ENCODE measurements around the gene IZUMO3. TPM values are rescaled to one million over a fixed set of nuclear protein-coding genes. Genes with fewer than 3 reads are reported as not detected.
"Not testable (repeated sequence)": the region's sequence is repeated elsewhere in the genome, so short reads cannot be mapped to it uniquely, and the experiment has no call there.

The IZUMO3 gene
- not detected for polyA plus RNA-seq (2012; ENCODE audit: insufficient read depth, insufficient read length)

- H3K4me3 ChIP-seq (ENCODE audit: low read length): no peak within 1 kb of the TSS
- DNase-seq (ENCODE audit: low read depth, low spot score): no peak
Measured at GRCh38 chr9:24545847-24546522, at the start of gene IZUMO3. Gene IZUMO3 (minus strand): TSS chr9:24545897. CDS start chr9:24545649, 248 bp downstream.

DNA sequence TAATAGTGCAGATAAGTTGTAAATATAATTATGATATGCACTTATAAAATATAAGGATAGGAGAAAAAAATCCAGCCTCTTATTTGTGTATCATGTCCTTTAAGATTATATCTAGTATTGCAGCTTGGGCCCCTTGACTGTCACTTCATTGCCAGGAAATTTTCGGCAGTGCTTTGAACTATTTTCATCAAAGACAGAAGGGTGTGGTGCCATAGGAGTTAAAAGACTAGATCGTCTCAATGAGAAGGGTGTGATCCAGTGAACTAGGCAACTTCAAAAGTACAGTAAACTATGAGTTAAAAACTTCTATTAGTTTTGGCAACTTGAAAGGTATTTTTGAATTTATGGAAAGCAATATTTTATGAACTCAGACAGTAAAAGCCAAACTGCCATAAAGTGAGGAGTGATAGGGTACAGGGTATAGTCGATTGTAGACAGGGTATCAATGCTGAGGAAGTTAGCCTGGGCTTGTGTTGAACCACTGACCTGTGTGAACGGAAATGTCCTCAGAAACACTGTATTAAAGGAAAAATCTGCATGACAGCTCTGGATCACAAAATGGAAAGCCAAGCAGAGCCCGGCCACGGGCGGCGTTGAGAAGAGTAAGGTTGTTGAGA, 48.6 kb upstream of the IZUMO3 start:
- DNase-seq (ENCODE audit: low read depth, low spot score): no peak
- no peak overlapping the region for H3K4me3 ChIP-seq (ENCODE audit: low read length)

- DNase-seq (ENCODE audit: low read depth, low spot score): no peak
Measured at GRCh38 chr9:24590432-24590831, 44.7 kb upstream of the IZUMO3 start.

GRCh38 chr9:24587883-24588282, 42.2 kb upstream of the IZUMO3 start:
- no peak overlapping the region for H3K4me3 ChIP-seq (ENCODE audit: low read length)
- DNase-seq (ENCODE audit: low read depth, low spot score): no peak

More at GRCh38 chr9:24590432-24590831, 44.7 kb upstream of the IZUMO3 start:
- no peak overlapping the region for H3K4me3 ChIP-seq (ENCODE audit: low read length)

DNA sequence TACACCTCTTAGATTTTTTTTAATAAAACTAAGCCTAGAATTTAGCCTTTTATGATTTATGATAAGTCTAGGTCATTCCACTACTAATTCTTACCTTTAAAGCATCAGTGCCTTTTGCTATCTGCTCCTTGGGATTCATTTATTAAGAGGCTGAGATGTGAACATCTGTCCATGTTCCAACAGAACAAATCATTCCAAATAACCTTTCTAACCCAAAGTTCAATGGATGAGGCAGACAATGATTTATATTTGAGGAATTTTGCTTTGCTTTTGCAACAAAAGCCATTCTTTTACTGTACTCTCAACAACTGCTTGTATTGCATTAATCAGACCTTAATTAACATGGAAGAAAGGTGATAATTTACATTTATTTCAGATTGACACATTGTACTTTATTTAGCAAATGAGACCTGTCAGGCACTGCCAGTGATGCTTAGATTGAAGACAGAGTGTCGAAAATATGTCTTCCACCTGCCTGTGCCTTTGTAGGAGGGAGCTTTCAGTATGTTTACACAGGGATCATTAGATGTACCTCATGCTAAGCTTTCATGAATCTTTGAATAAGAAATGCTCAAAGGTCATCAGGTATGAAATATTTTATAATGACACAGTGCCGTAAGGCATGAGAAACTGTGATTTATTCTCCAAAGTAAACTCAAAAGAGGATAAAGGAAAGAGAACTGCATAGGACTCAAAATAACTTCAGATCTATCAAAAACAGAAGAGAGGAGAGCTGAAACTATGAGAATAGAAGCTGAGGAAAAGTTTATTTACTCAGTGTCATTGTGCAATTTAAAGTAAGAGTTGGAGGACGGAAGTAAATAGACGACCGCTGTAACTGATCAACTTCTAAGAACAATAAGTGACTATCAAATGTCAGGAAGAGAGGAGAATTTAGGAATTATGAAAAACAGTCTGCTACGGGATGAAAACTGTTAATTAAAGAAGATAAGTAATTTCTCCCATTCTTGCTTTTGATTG, 36.7 kb upstream of the IZUMO3 start:
- no peak overlapping the region for H3K4me3 ChIP-seq (ENCODE audit: low read length)
- no peak for DNase-seq (ENCODE audit: low read depth, low spot score)

DNA sequence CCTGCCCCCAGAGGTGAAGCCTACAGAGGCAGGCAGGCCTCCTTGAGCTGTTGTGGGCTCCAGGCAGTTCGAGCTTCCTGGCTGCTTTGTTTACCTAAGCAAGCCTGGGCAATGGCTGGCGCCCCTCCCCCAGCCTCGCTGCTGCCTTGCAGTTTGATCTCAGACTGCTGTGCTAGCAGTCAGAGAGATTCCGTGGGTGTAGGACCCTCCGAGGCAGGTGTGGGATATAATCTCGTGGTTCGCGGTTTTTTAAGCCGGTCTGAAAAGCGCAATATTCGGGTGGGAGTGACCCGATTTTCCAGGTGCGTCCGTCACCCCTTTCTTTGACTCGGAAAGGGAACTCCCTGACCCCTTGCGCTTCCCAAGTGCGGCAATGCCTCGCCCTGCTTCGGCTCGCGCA, 34.3 kb upstream of the IZUMO3 start:
- not testable (repeated sequence) for H3K4me3 ChIP-seq (ENCODE audit: low read length); DNase-seq (ENCODE audit: low read depth, low spot score)

GRCh38 chr9:24572406-24572805, 26.7 kb upstream of the IZUMO3 start:
- H3K4me3 ChIP-seq (ENCODE audit: low read length): no peak overlapping the region
- no peak for DNase-seq (ENCODE audit: low read depth, low spot score)

GRCh38 chr9:24561957-24562356, 16.3 kb upstream of the IZUMO3 start:
- no peak for DNase-seq (ENCODE audit: low read depth, low spot score)
- no peak overlapping the region for H3K4me3 ChIP-seq (ENCODE audit: low read length)

- DNase-seq (ENCODE audit: low read depth, low spot score): no peak
- H3K4me3 ChIP-seq (ENCODE audit: low read length): no peak overlapping the region
Measured at GRCh38 chr9:24553183-24553552, 7.5 kb upstream of the IZUMO3 start.

DNA sequence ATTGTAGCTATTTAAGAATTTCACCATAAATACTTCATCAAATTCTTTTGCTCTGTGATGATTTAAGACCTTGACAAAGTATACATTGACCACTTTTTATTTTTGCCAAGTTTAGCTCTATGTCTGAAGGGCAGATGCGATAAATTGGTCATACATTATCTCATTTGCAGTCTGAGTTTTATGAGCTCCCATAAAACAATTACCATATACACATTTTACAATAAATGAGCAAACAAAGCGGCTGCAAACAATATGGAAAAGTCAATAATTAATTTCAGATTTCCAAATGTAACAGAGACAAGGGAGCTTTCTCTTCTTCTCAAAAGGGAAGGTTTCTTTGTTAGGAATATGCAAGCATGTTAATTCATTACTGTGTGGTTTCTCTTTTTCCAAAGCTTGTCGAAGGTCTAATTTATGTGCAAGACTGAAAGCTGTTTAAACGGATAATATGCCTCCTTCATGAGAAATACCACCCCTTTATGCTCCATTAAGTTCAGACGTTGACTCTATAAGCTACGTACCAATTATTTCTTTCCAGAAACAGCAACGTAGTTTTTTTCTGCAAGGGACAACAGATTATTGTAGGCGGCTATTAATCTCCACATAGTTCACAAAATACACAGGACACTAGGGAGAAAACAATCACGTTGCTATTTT, 7.0 kb upstream of the IZUMO3 start:
- DNase-seq (ENCODE audit: low read depth, low spot score): no peak
- H3K4me3 ChIP-seq (ENCODE audit: low read length): no peak overlapping the region

- DNase-seq (ENCODE audit: low read depth, low spot score): no peak
- no peak overlapping the region for H3K4me3 ChIP-seq (ENCODE audit: low read length)
Measured at GRCh38 chr9:24545285-24545684, 412 bp downstream of the IZUMO3 start.

DNA sequence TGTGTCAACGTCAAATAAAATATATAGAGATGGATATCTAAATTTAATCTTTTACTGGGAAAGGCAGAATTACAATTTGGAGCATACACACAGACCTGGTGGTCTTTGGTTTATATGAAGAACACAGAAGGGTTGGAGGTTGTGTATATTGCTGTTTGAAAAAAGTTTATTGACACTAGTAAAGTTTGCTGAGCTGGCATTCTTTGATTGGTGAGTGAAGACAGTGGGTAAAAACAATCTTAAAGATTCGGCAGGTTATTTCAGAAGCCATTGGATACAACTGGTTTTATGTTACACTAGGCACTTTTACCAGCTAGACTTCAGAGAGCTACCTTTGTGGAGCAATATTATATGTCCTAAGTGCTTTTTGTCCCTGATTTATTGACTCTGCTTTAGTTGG, 27.2 kb downstream of the IZUMO3 start:
- no peak overlapping the region for H3K4me3 ChIP-seq (ENCODE audit: low read length)

DNA sequence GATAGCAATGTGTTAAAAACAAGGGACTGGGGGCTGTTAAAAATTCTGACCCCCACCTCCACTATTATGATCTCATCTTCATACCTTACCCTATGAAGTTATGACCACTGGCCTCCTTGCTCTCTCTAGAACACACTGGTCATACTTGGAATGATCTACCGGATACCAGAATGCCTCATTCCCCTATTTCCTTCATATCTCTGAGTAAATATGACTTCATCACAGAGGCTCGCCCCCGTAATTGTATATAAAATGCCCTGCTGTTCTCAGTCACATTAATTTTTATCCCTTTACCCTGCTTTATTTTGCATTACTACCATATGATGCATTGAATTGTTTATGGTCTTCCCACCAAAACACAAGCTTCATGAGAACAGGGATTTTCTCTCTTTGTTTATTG, 29.2 kb downstream of the IZUMO3 start:
- H3K4me3 ChIP-seq (ENCODE audit: low read length): no peak overlapping the region
- DNase-seq (ENCODE audit: low read depth, low spot score): no peak

More for the DNA sequence above, 27.2 kb downstream of the IZUMO3 start:
- DNase-seq (ENCODE audit: low read depth, low spot score): no peak

- DNase-seq (ENCODE audit: low read depth, low spot score): no peak
- no peak overlapping the region for H3K4me3 ChIP-seq (ENCODE audit: low read length)
Measured at GRCh38 chr9:24509850-24510249, 35.8 kb downstream of the IZUMO3 start.

- DNase-seq (ENCODE audit: low read depth, low spot score): no peak
- no peak overlapping the region for H3K4me3 ChIP-seq (ENCODE audit: low read length)
Measured at GRCh38 chr9:24504521-24504920, 41.2 kb downstream of the IZUMO3 start.

DNA sequence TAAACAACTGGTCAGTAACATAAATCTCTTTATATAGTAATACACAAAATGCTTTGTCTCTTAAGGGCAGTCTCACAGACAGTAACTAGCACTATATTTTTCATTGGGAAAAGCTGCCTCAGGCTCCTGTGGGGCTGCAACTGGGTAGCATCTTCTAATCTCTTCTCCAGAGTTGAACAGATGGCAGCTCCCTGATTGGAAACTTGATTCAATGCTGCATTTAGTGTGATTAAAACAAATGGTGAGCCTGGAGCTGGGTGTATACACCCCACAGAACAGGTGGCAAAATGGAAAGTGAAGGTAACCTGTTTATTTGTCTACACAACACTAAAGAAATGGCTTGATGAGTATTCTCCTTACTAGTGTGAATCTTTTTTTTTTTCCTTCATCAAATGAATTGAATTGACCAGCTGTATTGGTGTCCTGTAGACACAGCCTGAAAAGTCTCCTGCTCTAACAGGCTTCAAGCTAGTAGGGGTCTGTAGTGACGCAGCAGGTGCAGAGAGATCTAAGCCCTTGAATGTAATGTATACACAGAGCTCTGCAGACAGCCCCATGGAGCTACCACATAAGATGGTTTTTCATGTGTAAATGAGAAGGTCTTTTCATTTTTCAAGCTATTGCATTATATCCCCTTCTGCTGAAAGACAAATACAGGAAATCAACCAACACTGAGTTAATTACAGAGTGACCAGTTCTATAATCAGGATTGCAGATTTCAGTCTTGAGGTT, 43.3 kb downstream of the IZUMO3 start:
- DNase-seq (ENCODE audit: low read depth, low spot score): no peak
- H3K4me3 ChIP-seq (ENCODE audit: low read length): no peak overlapping the region

- no peak overlapping the region for H3K4me3 ChIP-seq (ENCODE audit: low read length)
- no peak for DNase-seq (ENCODE audit: low read depth, low spot score)
Measured at GRCh38 chr9:24500761-24501160, 44.9 kb downstream of the IZUMO3 start.

GRCh38 chr9:24498632-24499031, 47.1 kb downstream of the IZUMO3 start:
- no peak for DNase-seq (ENCODE audit: low read depth, low spot score)
- H3K4me3 ChIP-seq (ENCODE audit: low read length): no peak overlapping the region

DNA sequence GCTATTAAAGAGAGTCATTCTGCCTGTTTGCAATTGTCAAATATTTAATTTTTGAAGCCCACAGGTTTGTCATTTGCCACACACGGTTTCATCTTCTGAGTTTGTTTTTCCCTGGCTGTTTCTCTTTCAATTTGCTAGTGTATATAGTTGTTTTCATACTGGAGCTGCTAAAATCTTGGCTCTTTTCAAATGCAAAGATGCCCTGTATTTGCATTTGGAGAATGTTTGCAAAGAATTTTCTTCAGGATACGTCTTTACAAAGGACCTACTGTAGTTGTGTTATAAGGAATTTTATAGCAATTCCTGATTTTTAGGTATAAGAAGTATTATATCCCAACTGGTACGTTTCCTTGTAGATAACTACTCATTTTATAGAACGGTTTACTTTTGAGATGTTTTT, 48.0 kb downstream of the IZUMO3 start:
- DNase-seq (ENCODE audit: low read depth, low spot score): no peak
- no peak overlapping the region for H3K4me3 ChIP-seq (ENCODE audit: low read length)

All from Jurkat, Clone E6-1 (cell line).